B cell (primary cell): Measurements from ENCODE around the gene RBM27. TPM values are rescaled to one million over a fixed set of nuclear protein-coding genes. Genes with fewer than 3 reads are reported as not detected.

Source experiments
- ATAC-seq: fragments of 200-7000 bp; cut with Tn5 transposase; one replicate; pipeline ENCODE4 v1.10.0; 2021; ENCODE audit warnings: low read depth, mild to moderate bottlenecking, moderate number of reproducible peaks, moderate library complexity
- CTCF ChIA-PET: fragments of 350-600 bp; sonication (Branson Sonifier 250); formaldehyde crosslinking; loops from one replicate; lab custom pipeline; 2021; ENCODE audit warnings: antibody characterized with exemption, inconsistent platforms; lab: Charles Lee
- POLR2A ChIA-PET: fragments of 350-600 bp; sonication (Branson Sonifier 250); formaldehyde crosslinking; loops from one replicate; lab custom pipeline; 2021; ENCODE audit warnings: antibody characterized with exemption; lab: Charles Lee
- DNase-seq: peaks from one replicate; pipeline ENCODE4 v3.0.0; 2013
- H2AFZ ChIP-seq: 2 replicates; pipeline ENCODE4 v1.6.1; 2012; ENCODE audit warnings: mild to moderate bottlenecking, low read depth, low read length; ENCODE audit not compliant: insufficient read depth, poor library complexity, severe bottlenecking
- H3K27ac ChIP-seq, 2 donors: 1 replicate in 1 of 2; 2 replicates in 1 of 2; pipeline ENCODE4 v1.5.1; 2012 to 2013; ENCODE audit warnings: low read length in 2 of 2, mild to moderate bottlenecking in 2 of 2, moderate library complexity in 1 of 2
- H3K27me3 ChIP-seq, 4 experiments: fragments of 200-600 bp in 1 of 4; sonication (generic) in 1 of 4; replicated peaks in 1 of 4; 1 replicate in 2 of 4; 2 replicates in 2 of 4; pipeline versions ENCODE4 v1.6.1 to v1.7.0; 2013 to 2016; ENCODE audit warnings: low read length in 3 of 4, mild to moderate bottlenecking in 2 of 4, mixed read lengths in 1 of 4, moderate library complexity in 1 of 4; ENCODE audit not compliant: insufficient read depth in 4 of 4, control insufficient read depth in 3 of 4; ENCODE audit errors: control extremely low read depth in 1 of 4
- H3K36me3 ChIP-seq, 2 experiments: replicated peaks in 1 of 2; 1 replicate in 1 of 2; 2 replicates in 1 of 2; pipeline versions ENCODE4 v1.6.1 to v1.7.1; 2013; ENCODE audit warnings: low read length in 1 of 2; ENCODE audit not compliant: insufficient read depth in 2 of 2, control insufficient read depth in 1 of 2; ENCODE audit errors: control extremely low read depth in 1 of 2, extremely low read depth in 1 of 2
- H3K4me1 ChIP-seq, 2 donors: fragments of 200-600 bp in 1 of 2; sonication (generic) in 1 of 2; 1 replicate in 1 of 2; 2 replicates in 1 of 2; pipeline versions ENCODE4 v1.5.1 to v1.6.1; 2013 to 2017; ENCODE audit warnings: low read length in 2 of 2; ENCODE audit not compliant: control insufficient read depth in 2 of 2, insufficient read depth in 2 of 2
- H3K4me2 ChIP-seq: replicated peaks from 2 replicates; pipeline ENCODE3; 2012; ENCODE audit warnings: mild to moderate bottlenecking, low read depth, low read length; ENCODE audit not compliant: poor library complexity, severe bottlenecking
- H3K4me3 ChIP-seq, 5 experiments: fragments of 200-600 bp in 1 of 5; sonication (generic) in 1 of 5; 1 replicate in 3 of 5; 2 replicates in 2 of 5; pipeline versions ENCODE4 v1.5.1 to v1.7.0; 2011 to 2016; ENCODE audit warnings: low read length in 4 of 5, mild to moderate bottlenecking in 4 of 5, low read depth in 2 of 5, control low read depth in 1 of 5, moderate library complexity in 1 of 5; ENCODE audit not compliant: insufficient read depth in 1 of 5; ENCODE audit errors: control extremely low read depth in 1 of 5, extremely low read depth in 1 of 5
- H3K79me2 ChIP-seq: fragments of 200-600 bp; sonication (generic); one replicate; pipeline ENCODE4 v1.6.0; 2016; ENCODE audit warnings: low read length; ENCODE audit not compliant: control insufficient read depth, insufficient read depth
- H3K9ac ChIP-seq: fragments of 200-600 bp; sonication (generic); 2 replicates; pipeline ENCODE4 v1.6.1; 2017; ENCODE audit warnings: mild to moderate bottlenecking, low read length, moderate library complexity
- H3K9me3 ChIP-seq, 3 donors: one replicate each; pipeline versions ENCODE4 v1.6.1 to v1.7.1; 2013; ENCODE audit warnings: low read length in 2 of 3; ENCODE audit not compliant: control insufficient read depth in 2 of 3, insufficient read depth in 1 of 3; ENCODE audit errors: control extremely low read depth in 1 of 3
- H4K20me1 ChIP-seq: 2 replicates; pipeline ENCODE4 v1.6.0; 2012; ENCODE audit warnings: mild to moderate bottlenecking, low read length; ENCODE audit not compliant: insufficient read depth, control insufficient read depth, poor library complexity, severe bottlenecking
- H3K27ac Mint-ChIP-seq: one replicate; pipeline ENCODE4 v1.8.0; 2021; ENCODE audit warnings: mixed read lengths
- H3K27me3 Mint-ChIP-seq: one replicate; pipeline ENCODE4 v1.8.0; 2021; ENCODE audit warnings: mixed read lengths
- H3K4me1 Mint-ChIP-seq: one replicate; pipeline ENCODE4 v1.8.0; 2021; ENCODE audit warnings: mixed read lengths
- H3K4me3 Mint-ChIP-seq: one replicate; pipeline ENCODE4 v1.8.0; 2021; ENCODE audit warnings: mixed read lengths
- H3K9me3 Mint-ChIP-seq: one replicate; pipeline ENCODE4 v1.8.0; 2022; ENCODE audit warnings: mixed read lengths; ENCODE audit not compliant: insufficient read depth
- CTCF ChIP-seq: fragments of 200-600 bp; IDR thresholded peaks from one replicate; pipeline ENCODE4 v1.8.0; 2022; ENCODE audit warnings: antibody characterized with exemption, mild to moderate bottlenecking
- EZH2 ChIP-seq: IDR thresholded peaks from 2 replicates; pipeline ENCODE4 v1.6.1; 2012; ENCODE audit warnings: borderline replicate concordance, low read depth, mild to moderate bottlenecking, moderate library complexity, low read length; ENCODE audit not compliant: insufficient read depth, poor library complexity, severe bottlenecking
- WGBS: methylation state at CpG from one replicate; pipeline ENCODE4 v1.1.5; 2013; ENCODE audit warnings: missing lambda C conversion rate; ENCODE audit not compliant: insufficient coverage; 5-methylcytosine and 5-hydroxymethylcytosine counted together
- intact Hi-C: fragments of 100-400 bp; cut with micrococcal nuclease; formaldehyde crosslinking; loops from one replicate; pipeline ENCODE4 v1.10.0; 2022
- polyA plus RNA-seq: library from polyadenylated mRNA; depleted of rRNA; stranded (reverse); fragments of >200 nt; gene quantifications from 2 replicates; pipeline ENCODE4 v1.2.3, GENCODE V29; 2012
- total RNA-seq, 2 donors: library from RNA; stranded (reverse); fragments of 120-200 nt in 1 of 2; gene quantifications; 1 replicate in 1 of 2; 2 replicates in 1 of 2; pipeline versions ENCODE4 v1.2.3 to v1.2.4, GENCODE V29; 2013 to 2022

Gene RBM27
- total and polyA plus RNA-seq, 2 donors (not counting 1 experiment from before 2014, with no cell fraction given) = 7.4 to 28.7 TPM

DNA sequence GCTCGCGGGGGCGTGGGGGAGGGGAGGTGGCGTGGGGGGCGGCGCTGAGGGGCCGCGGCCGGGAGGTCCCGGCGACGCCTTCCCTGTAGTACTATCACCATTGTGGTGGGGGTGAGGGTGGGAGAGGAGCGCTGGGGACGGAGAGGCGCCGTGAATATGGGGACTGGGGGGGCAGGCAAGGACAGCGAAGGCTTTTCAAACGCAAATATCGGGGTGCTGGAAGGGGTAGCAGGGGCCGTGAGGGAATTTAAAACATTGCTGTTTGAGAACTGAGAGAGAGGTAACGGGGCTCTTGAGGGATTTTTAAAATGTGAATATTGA is 427 bp downstream of the RBM27 start:
- Histone ChIP-seq H3K79me2 (peaks cover 62% of the 10 kb centered on the region), H3K4me1 (peaks cover 23 to 31% of the 10 kb centered on the region in 2 donors), H3K9ac (peak overlapping the region; percentile 92), H3K27ac (peak overlapping the region in 1 of 2 donors; percentile 89), H3K9me3 (no peaks in the 10 kb centered on the region), H3K4me2 (peak overlapping the region; percentile 86), H3K4me3 (peak overlapping the region; percentile 2 to 94 (median 69)), H4K20me1 (peaks cover 1% of the 10 kb centered on the region), H3K36me3 (no peaks in the 10 kb centered on the region), H2AFZ (peak overlapping the region; percentile 85), H3K27me3 (no peaks in the 10 kb centered on the region)
- TF ChIP-seq CTCF (no peak), EZH2 (no peak)
- intact Hi-C loops = loop anchor here (1.0 to 2.0 kb wide), 3 partner anchors 22 to 243 kb away; partner anchors contain the start of genes LARS1 and TCERG1
- ATAC-seq (no peak), DNase-seq (no peak)
- H3K27ac Mint-ChIP-seq = no peak overlapping the region
- 0% methylated on average over 14 of the region's 21 CpGs for WGBS
- ChIA-PET CTCF (interaction anchor here (1.2 kb wide), 1 partner anchor 21 kb away, joined by 5 read pairs; the partner anchor contains the start of gene LARS1), POLR2A (interaction anchor here (1.3 kb wide), 1 partner anchor 21 kb away, joined by 9 read pairs; the partner anchor contains the start of gene LARS1)
- peaks cover 21% of the 10 kb centered on the region for H3K4me1 Mint-ChIP-seq
- no peaks in the 10 kb centered on the region for H3K27me3 Mint-ChIP-seq
- H3K4me3 Mint-ChIP-seq = no peak overlapping the region
- H3K9me3 Mint-ChIP-seq = no peaks in the 10 kb centered on the region

- TF ChIP-seq EZH2 (no peak), CTCF (no peak)
- no peak overlapping the region for H3K27ac Mint-ChIP-seq
- H3K4me2 ChIP-seq = peak overlapping the region; percentile 86
- H3K9me3 ChIP-seq = no peaks in the 10 kb centered on the region
- ChIA-PET POLR2A (no interaction called here), CTCF (interaction anchor here (0.5 to 0.6 kb wide), 2 partner anchors 22 to 34 kb away, joined by 4 read pairs; no protein-coding TSS in a partner anchor)
- H3K27me3 Mint-ChIP-seq = no peaks in the 10 kb centered on the region
- no peaks in the 10 kb centered on the region for H3K9me3 Mint-ChIP-seq
- peak overlapping the region in 1 of 2 donors; percentile 7 for H3K27ac ChIP-seq
- no peak for DNase-seq
- no peak for ATAC-seq
- H4K20me1 ChIP-seq = peaks cover 19% of the 10 kb centered on the region
- peaks cover 23 to 38% of the 10 kb centered on the region in 2 donors for H3K4me1 ChIP-seq
- intact Hi-C loops = no loop called here
- peak overlapping the region; percentile 92 for H3K9ac ChIP-seq
- H3K36me3 ChIP-seq = no peaks in the 10 kb centered on the region
- H3K79me2 ChIP-seq = peaks cover 80% of the 10 kb centered on the region
- WGBS = 74% methylated on average over 7 of the region's 11 CpGs
- H3K4me1 Mint-ChIP-seq = peaks cover 34% of the 10 kb centered on the region
- peak overlapping the region; percentile 8 for H3K4me3 Mint-ChIP-seq
- H3K4me3 ChIP-seq = peak overlapping the region in 1 of 5 experiments; percentile 94
- no peak overlapping the region for H2AFZ ChIP-seq
- H3K27me3 ChIP-seq = no peaks in the 10 kb centered on the region
Measured at GRCh38 chr5:146205499-146206202, 2.2 kb downstream of the RBM27 start.
